GM23338 (cell line): ENCODE results near the gene ERBB3. TPM values are rescaled to one million over a fixed set of nuclear protein-coding genes. Genes with fewer than 3 reads are reported as not detected.
A peak's percentile ranks its signal among the peaks of the same experiment; 100 is the strongest.
"Not testable (repeated sequence)": the region's sequence is repeated elsewhere in the genome, so short reads cannot be mapped to it uniquely, and the experiment has no call there.

Experiments used
- ATAC-seq: fragments of 200-7000 bp; cut with Tn5 transposase; 3 replicates; pipeline ENCODE4 v1.9.1; 2020
- DNase-seq: peaks from one replicate; pipeline ENCODE4 v3.0.0-alpha.2; 2015; ENCODE audit warnings: low spot score
- H2AFZ ChIP-seq: fragments of 200-600 bp; sonication (generic); 2 replicates; pipeline ENCODE4 v1.8.0; 2016; ENCODE audit warnings: antibody characterized with exemption, mild to moderate bottlenecking, moderate library complexity
- H3F3A ChIP-seq: fragments of 200-600 bp; sonication (generic); replicated peaks from 2 replicates; pipeline ENCODE4 v1.8.0; 2017; ENCODE audit warnings: antibody characterized with exemption, mixed run types, low read depth
- H3K27ac ChIP-seq: fragments of 200-600 bp; sonication (generic); 2 replicates; pipeline ENCODE4 v1.6.1; 2016; ENCODE audit warnings: low read depth
- H3K27me3 ChIP-seq: fragments of 200-600 bp; sonication (generic); 2 replicates; pipeline ENCODE4 v1.8.0; 2016; ENCODE audit warnings: mild to moderate bottlenecking, mixed run types, moderate library complexity; ENCODE audit not compliant: insufficient read depth
- H3K36me3 ChIP-seq: fragments of 200-600 bp; sonication (generic); 2 replicates; pipeline ENCODE4 v1.8.0; 2016; ENCODE audit warnings: mild to moderate bottlenecking; ENCODE audit not compliant: insufficient read depth
- H3K4me1 ChIP-seq: fragments of 200-600 bp; sonication (generic); 2 replicates; pipeline ENCODE4 v1.8.0; 2016; ENCODE audit warnings: mild to moderate bottlenecking, moderate library complexity; ENCODE audit not compliant: insufficient read depth
- H3K4me2 ChIP-seq: fragments of 200-600 bp; sonication (generic); 2 replicates; pipeline ENCODE4 v1.7.1; 2017; ENCODE audit warnings: mixed run types
- H3K4me3 ChIP-seq: fragments of 200-600 bp; sonication (generic); 2 replicates; pipeline ENCODE4 v1.6.1; 2016; ENCODE audit warnings: mixed run types
- H3K79me2 ChIP-seq: fragments of 200-600 bp; sonication (generic); replicated peaks from 2 replicates; pipeline ENCODE4 v1.8.0; 2017; ENCODE audit warnings: mild to moderate bottlenecking; ENCODE audit not compliant: insufficient read depth
- H3K9me2 ChIP-seq: fragments of 200-600 bp; sonication (generic); 2 replicates; pipeline ENCODE4 v1.8.0; 2017; ENCODE audit not compliant: insufficient read depth
- H4K20me1 ChIP-seq: fragments of 200-600 bp; sonication (generic); replicated peaks from 2 replicates; pipeline ENCODE4 v1.8.0; 2017; ENCODE audit warnings: mild to moderate bottlenecking; ENCODE audit not compliant: insufficient read depth
- H3K27ac Mint-ChIP-seq: 2 replicates; pipeline ENCODE4 v1.8.0; 2020; ENCODE audit warnings: inconsistent platforms, mild to moderate bottlenecking, moderate library complexity, mixed read lengths
- H3K27me3 Mint-ChIP-seq: 3 replicates; pipeline ENCODE4 v1.8.0; 2022; ENCODE audit warnings: low read depth, mild to moderate bottlenecking, moderate library complexity, mixed read lengths, inconsistent platforms; ENCODE audit not compliant: insufficient read depth, poor library complexity
- H3K36me3 Mint-ChIP-seq: 3 replicates; pipeline ENCODE4 v1.8.0; 2021; ENCODE audit warnings: low read depth, mild to moderate bottlenecking, inconsistent platforms, moderate library complexity, mixed read lengths
- H3K4me1 Mint-ChIP-seq: 3 replicates; pipeline ENCODE4 v1.8.0; 2020; ENCODE audit warnings: mild to moderate bottlenecking, inconsistent platforms, mixed read lengths
- H3K4me3 Mint-ChIP-seq: 3 replicates; pipeline ENCODE4 v1.8.0; 2021; ENCODE audit warnings: moderate library complexity, mild to moderate bottlenecking, inconsistent platforms, mixed read lengths
- H3K9me3 Mint-ChIP-seq: 3 replicates; pipeline ENCODE4 v1.8.0; 2020; ENCODE audit warnings: moderate library complexity, mild to moderate bottlenecking, inconsistent platforms, mixed read lengths
- CREB1 ChIP-seq: fragments of 250-450 bp; sonication (Bioruptor Pico); IDR thresholded peaks from 2 replicates; pipeline ENCODE4 v1.5.0; 2020; ENCODE audit warnings: low read depth, mild to moderate bottlenecking, moderate library complexity
- CTCF ChIP-seq, 2 experiments: fragments of 200-600 bp in 1 of 2; sonication (generic) in 1 of 2; conservative IDR thresholded peaks; 2 replicates each; pipeline versions ENCODE4 v1.5.1 to v1.6.1; 2016 to 2017; ENCODE audit warnings: antibody characterized with exemption in 2 of 2, low read depth in 2 of 2, mild to moderate bottlenecking in 2 of 2, moderate library complexity in 1 of 2
- ETS1 ChIP-seq: IDR thresholded peaks from 2 replicates; pipeline ENCODE4 v1.6.1; 2016; ENCODE audit warnings: antibody characterized with exemption
- EZH2 ChIP-seq: fragments of 200-600 bp; sonication (generic); IDR thresholded peaks from one replicate; pipeline ENCODE4 v1.8.0; 2017; ENCODE audit warnings: antibody characterized with exemption, mild to moderate bottlenecking, low read depth; ENCODE audit not compliant: unreplicated experiment
- NANOG ChIP-seq: IDR thresholded peaks from 2 replicates; pipeline ENCODE4 v1.6.1; 2016; ENCODE audit warnings: antibody characterized with exemption, borderline replicate concordance
- POLR2AphosphoS5 ChIP-seq: IDR thresholded peaks from 2 replicates; pipeline ENCODE4 v1.6.1; 2016; ENCODE audit warnings: antibody characterized with exemption, low read depth
- ZNF331 ChIP-seq: fragments of 250-450 bp; sonication (Bioruptor Pico); IDR thresholded peaks from 2 replicates; pipeline ENCODE4 v1.5.0; 2020; ENCODE audit warnings: low read depth, mild to moderate bottlenecking, moderate library complexity
- polyA plus RNA-seq: library from polyadenylated mRNA; unstranded; fragments of >200 nt; fragmentation: Nextera tagmentation; extraction: Ambion mirVana; gene quantifications from 2 replicates; pipeline ENCODE4 v1.2.1, GENCODE V29; 2016
- total RNA-seq: library from RNA; depleted of rRNA; stranded (reverse); fragments of >200 nt; shearing (Covaris generic); gene quantifications from 2 replicates; pipeline ENCODE4 v1.2.3, GENCODE V29; 2014
- TF ChIP-seq, protein P1 (sequence below): fragments of 250-450 bp; sonication (Bioruptor Pico); IDR thresholded peaks from 2 replicates; pipeline ENCODE4 v1.5.0; 2020; ENCODE audit warnings: mild to moderate bottlenecking, moderate library complexity

Gene ERBB3
- total and polyA plus RNA-seq, 2 experiments from 2014 or later: 21.0 to 54.4 TPM

GRCh38 chr12:56116267-56117081 lies 36.5 kb downstream of the ERBB3 start, which contains the start of gene RPL41:
TSS of gene RPL41 (plus strand) at chr12:56116633.
- H3K27me3 ChIP-seq: no peaks in the 10 kb centered on the region
- H3F3A ChIP-seq: peaks cover 26% of the 10 kb centered on the region
- H3K4me2 ChIP-seq: peak within 1 kb of the TSS; percentile 90
- H3K36me3 ChIP-seq: peaks cover 10% of the 10 kb centered on the region; the same call in 1 of the 2 replicates
- Mint-ChIP-seq H3K9me3 (peaks cover 6% of the 10 kb centered on the region; the same call in 2 of the 3 replicates), H3K4me1 (peaks cover 19% of the 10 kb centered on the region), H3K36me3 (peaks cover 61% of the 10 kb centered on the region), H3K27ac (peak within 1 kb of the TSS; percentile 100), H3K4me3 (peak within 1 kb of the TSS; percentile 94), H3K27me3 (peaks cover 22% of the 10 kb centered on the region)
- DNase-seq (peak; percentile 97), ATAC-seq (peak; percentile 17)
- TF ChIP-seq, protein P1, sequence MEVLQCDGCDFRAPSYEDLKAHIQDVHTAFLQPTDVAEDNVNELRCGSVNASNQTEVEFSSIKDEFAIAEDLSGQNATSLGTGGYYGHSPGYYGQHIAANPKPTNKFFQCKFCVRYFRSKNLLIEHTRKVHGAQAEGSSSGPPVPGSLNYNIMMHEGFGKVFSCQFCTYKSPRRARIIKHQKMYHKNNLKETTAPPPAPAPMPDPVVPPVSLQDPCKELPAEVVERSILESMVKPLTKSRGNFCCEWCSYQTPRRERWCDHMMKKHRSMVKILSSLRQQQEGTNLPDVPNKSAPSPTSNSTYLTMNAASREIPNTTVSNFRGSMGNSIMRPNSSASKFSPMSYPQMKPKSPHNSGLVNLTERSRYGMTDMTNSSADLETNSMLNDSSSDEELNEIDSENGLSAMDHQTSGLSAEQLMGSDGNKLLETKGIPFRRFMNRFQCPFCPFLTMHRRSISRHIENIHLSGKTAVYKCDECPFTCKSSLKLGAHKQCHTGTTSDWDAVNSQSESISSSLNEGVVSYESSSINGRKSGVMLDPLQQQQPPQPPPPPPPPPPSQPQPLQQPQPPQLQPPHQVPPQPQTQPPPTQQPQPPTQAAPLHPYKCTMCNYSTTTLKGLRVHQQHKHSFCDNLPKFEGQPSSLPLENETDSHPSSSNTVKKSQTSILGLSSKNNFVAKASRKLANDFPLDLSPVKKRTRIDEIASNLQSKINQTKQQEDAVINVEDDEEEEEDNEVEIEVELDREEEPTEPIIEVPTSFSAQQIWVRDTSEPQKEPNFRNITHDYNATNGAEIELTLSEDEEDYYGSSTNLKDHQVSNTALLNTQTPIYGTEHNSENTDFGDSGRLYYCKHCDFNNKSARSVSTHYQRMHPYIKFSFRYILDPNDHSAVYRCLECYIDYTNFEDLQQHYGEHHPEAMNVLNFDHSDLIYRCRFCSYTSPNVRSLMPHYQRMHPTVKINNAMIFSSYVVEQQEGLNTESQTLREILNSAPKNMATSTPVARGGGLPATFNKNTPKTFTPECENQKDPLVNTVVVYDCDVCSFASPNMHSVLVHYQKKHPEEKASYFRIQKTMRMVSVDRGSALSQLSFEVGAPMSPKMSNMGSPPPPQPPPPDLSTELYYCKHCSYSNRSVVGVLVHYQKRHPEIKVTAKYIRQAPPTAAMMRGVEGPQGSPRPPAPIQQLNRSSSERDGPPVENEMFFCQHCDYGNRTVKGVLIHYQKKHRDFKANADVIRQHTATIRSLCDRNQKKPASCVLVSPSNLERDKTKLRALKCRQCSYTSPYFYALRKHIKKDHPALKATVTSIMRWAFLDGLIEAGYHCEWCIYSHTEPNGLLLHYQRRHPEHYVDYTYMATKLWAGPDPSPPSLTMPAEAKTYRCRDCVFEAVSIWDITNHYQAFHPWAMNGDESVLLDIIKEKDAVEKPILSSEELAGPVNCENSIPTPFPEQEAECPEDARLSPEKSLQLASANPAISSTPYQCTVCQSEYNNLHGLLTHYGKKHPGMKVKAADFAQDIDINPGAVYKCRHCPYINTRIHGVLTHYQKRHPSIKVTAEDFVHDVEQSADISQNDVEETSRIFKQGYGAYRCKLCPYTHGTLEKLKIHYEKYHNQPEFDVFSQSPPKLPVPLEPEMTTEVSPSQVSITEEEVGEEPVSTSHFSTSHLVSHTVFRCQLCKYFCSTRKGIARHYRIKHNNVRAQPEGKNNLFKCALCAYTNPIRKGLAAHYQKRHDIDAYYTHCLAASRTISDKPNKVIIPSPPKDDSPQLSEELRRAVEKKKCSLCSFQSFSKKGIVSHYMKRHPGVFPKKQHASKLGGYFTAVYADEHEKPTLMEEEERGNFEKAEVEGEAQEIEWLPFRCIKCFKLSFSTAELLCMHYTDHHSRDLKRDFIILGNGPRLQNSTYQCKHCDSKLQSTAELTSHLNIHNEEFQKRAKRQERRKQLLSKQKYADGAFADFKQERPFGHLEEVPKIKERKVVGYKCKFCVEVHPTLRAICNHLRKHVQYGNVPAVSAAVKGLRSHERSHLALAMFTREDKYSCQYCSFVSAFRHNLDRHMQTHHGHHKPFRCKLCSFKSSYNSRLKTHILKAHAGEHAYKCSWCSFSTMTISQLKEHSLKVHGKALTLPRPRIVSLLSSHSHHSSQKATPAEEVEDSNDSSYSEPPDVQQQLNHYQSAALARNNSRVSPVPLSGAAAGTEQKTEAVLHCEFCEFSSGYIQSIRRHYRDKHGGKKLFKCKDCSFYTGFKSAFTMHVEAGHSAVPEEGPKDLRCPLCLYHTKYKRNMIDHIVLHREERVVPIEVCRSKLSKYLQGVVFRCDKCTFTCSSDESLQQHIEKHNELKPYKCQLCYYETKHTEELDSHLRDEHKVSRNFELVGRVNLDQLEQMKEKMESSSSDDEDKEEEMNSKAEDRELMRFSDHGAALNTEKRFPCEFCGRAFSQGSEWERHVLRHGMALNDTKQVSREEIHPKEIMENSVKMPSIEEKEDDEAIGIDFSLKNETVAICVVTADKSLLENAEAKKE (CRISPR knock-in tag): no peak
- peak; percentile 76 for TF ChIP-seq ETS1
- TF ChIP-seq CREB1 (CRISPR knock-in tag): peak; percentile 94
- TF ChIP-seq POLR2AphosphoS5: peak; percentile 100
- TF ChIP-seq NANOG: peak; percentile 46; the same call in 1 of the 2 replicates
- no peak for TF ChIP-seq ZNF331
- no peak for TF ChIP-seq EZH2
- TF ChIP-seq CTCF (conservative IDR thresholded peaks at IDR 0.05; ENCODE audit: low read depth in 2 of 2): no peak
- peaks cover 12% of the 10 kb centered on the region for H3K79me2 ChIP-seq
- H2AFZ ChIP-seq: peak within 1 kb of the TSS; percentile 6
- H3K4me3 ChIP-seq: peak within 1 kb of the TSS; percentile 86
- no peaks in the 10 kb centered on the region for H3K9me2 ChIP-seq
- no peaks in the 10 kb centered on the region for H4K20me1 ChIP-seq
- H3K27ac ChIP-seq: peak within 1 kb of the TSS; percentile 96
- peaks cover 10% of the 10 kb centered on the region for H3K4me1 ChIP-seq

DNA sequence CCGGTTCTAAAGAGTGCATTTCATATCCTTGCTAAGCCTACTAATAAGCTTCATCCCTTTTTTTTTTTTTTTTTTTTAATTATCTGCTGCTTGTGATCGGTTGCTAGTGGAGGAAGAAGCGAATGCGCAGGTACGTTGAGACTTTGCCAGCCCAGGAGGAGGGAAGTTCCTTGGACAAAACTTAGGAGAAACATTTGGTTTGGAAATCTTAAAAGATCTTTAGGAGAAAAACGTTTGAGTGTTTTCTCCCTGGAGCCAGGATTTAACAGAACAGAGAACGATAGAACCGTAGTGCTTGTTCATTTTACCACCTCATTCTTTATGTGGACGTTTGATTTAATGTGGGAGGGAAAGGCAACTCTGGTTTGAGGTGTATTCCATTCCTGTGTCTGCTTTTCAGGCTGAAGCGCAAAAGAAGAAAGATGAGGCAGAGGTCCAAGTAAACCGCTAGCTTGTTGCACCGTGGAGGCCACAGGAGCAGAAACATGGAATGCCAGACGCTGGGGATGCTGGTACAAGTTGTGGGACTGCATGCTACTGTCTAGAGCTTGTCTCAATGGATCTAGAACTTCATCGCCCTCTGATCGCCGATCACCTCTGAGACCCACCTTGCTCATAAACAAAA lies 37.2 kb downstream of the ERBB3 start:
- peaks cover 55% of the 10 kb centered on the region for H3K36me3 Mint-ChIP-seq
- peak overlapping the region; percentile 94 for H3K4me3 Mint-ChIP-seq
- peaks cover 19% of the 10 kb centered on the region for H3K4me1 Mint-ChIP-seq
- not testable (repeated sequence) for H3K4me1 ChIP-seq, H4K20me1 ChIP-seq, DNase-seq, ATAC-seq, H2AFZ ChIP-seq, H3K27me3 ChIP-seq, H3K36me3 ChIP-seq, H3K9me3 Mint-ChIP-seq, H3K9me2 ChIP-seq
- H3K27ac Mint-ChIP-seq: peak overlapping the region; percentile 100
- H3K4me2 ChIP-seq: peak overlapping the region; percentile 90
- peaks cover 21% of the 10 kb centered on the region for H3K27me3 Mint-ChIP-seq
- peaks cover 12% of the 10 kb centered on the region for H3K79me2 ChIP-seq
- peaks cover 26% of the 10 kb centered on the region for H3F3A ChIP-seq
- peak overlapping the region; percentile 96 for H3K27ac ChIP-seq
- H3K4me3 ChIP-seq: peak overlapping the region; percentile 86
